ENCODE results near the gene EFCAB6.

EFCAB6 gene

GRCh38 chr22:43497956-43498855, 313.9 kb downstream of the EFCAB6 start:
- no peak for FAIRE-seq

DNA sequence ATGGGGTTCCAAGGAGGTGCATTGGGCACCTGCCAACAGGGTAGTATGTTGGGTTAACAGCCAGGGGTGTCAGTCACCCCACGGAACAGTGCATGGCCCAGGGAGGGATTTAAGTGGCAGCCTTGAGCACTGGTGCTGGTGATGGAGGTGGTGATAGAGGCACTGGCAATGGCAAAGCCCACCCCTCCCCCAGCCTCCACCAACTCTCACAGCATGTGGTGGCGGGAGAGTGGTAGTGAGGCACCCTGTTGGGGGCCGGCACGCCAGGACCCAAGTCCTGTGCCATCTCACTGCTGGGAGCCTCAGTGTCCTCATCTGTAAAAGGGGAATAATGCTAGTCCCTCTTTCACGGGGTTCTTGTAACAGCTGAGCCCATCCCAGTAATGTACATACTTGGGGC, 318.8 kb downstream of the EFCAB6 start:
- FAIRE-seq = no peak

DNA sequence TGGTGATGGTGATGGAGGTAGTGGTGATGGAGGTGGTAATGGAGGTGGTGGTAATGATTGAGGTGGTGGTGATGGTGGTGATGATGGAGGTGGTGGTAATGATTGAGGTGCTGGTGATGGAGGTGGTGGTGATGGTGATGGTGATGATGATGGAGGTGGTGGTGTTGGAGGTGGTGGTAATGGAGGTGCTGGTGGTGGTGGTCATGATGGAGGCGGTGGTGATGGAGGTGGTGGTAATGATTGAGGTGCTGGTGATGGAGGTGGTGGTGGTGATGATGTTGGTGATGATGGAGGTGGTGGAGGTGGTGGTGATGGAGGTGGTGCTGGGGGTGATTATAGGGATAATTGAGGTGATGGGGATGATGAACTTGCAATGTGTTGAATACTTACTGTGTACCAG, 320.4 kb downstream of the EFCAB6 start:
- FAIRE-seq = no peak

GRCh38 chr22:43491177-43491576, 320.9 kb downstream of the EFCAB6 start:
- FAIRE-seq = no peak

GRCh38 chr22:43490311-43490710, 321.8 kb downstream of the EFCAB6 start:
- FAIRE-seq = no peak

DNA sequence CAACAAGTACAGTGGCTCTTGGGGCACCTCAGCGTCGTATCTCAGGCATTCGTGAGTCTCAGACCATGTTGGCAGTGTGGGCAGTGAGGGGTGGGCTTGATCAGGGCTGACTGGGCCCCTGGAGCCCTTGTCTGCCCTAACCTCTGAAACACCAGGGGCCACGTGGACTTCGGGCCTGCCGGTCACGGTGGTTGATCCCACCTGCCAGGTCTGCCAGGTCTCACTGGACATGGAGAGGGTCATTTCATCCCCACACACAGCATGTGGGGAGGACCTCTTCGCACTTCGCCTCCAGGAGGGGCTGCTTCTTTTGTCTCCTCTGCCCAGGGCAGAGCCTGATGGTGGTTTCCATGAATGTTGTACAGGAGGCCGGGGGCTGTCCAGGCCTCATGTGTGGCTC, 323.2 kb downstream of the EFCAB6 start:
- no peak for FAIRE-seq

DNA sequence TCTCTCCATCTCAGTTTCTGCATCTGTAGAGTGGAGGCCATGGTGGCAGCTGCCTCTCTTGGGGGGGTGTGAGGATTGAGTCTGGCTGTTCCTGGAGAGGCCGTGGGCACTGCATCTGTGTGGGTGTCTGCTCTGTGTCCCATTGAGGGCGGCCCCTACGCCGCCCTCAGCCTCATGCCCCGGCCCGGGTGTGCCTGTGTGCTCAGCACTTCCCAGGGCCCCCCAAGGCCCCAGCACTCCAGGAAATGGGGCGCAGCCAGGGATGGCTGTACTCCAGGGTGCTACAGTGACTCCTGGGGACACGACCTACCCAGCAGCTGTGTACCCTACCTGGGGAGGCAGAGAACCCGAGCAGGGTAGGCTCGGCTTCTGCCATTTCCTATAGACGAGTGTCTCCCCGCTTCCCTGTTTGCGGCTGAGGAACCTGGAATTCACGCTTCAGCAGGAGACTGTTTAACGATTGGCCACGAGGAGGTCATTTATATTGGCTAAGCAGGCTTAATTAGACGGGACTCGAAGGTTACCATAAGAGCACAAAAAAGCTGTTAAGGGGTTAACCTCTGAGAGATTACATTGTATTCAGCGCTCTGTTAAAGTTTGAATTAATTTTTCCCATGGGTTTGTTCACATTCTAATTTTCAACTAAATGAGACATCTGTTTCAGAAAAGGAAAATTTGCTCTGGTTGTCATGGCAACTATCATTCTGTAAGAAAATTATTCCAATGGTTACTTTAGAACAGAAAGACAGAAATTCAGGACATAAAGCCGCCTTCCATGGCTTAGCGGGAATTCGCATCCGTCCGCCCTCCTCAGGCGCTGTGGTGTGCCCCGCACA, 323.9 kb downstream of the EFCAB6 start:
- FAIRE-seq = no peak

DNA sequence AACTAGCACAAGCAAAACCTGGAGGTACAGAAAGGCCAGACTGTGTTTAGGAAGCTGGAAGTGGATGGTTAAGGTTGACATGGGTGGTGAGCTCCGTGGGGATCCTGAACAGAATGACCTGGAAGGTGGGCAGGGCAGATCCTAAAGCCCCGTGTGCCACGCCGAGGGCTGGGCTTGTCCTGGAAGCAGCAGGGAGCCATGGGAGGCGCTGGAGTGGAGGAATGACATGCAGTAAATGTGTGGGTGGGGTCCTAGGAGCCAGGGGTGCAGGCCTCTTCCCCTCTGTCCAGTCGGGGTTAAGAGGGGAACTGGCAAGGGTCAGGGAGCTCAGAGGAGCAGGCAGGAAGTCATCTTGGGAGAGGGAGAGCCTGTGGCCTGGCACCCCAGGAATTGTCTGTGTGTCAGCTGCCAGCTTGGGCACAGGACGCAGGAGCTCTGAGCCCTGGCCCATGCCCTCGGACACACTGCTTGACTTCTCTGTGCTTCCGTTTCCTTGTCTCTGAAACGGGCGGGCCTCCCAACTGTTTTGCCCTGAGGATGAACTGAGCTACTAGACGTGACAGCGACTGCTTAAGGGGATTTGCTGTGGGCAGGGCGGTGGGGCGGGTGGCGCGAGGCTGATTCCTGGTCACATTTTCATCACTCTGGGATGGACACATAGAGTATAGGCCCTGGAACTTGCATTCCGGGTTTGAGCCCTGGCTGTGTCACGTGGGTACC, 324.6 kb downstream of the EFCAB6 start:
- no peak for FAIRE-seq

- no peak for FAIRE-seq
Observed at GRCh38 chr22:43485502-43486089, 326.5 kb downstream of the EFCAB6 start.

DNA sequence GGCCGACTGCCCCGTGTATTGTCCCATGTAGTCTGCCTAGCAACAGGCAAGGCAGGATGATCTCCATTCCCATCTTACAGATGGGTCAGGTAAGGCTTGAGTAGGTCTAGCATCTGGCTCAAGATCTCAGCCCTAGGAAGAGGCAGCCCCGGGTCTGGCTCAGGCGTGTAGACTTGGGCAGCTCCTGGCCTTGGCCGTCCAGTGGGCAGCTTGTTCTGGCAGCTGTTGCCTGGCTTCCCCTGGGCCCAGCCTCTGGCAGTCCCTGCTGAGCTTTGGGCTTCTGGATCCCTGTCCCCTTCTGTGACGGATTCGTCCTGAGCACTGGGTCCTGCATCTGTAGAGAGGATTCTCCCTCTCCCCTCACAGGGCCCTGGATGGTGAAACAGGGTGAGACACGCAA, 327.9 kb downstream of the EFCAB6 start:
- no peak for FAIRE-seq

DNA sequence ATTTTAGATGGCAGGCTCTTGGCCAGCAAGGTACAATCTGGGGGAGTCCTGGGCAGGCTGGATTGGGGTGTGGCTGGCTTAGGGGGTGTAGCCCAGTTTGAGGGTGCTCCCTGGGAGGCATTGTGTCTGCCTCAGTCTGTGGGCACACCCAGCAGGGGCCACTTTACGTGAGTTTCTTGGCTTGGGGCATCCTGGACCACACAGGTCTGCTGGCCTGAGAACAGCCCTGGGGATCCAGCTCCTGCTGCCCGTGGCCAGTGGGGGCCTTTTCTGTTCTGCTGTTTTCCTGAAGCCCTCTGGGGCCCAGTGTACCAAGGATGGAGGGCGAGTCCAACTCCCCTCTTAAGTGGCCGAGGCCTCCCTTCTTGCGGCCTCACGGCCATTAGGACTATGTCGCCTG, 328.4 kb downstream of the EFCAB6 start:
- FAIRE-seq = no peak

DNA sequence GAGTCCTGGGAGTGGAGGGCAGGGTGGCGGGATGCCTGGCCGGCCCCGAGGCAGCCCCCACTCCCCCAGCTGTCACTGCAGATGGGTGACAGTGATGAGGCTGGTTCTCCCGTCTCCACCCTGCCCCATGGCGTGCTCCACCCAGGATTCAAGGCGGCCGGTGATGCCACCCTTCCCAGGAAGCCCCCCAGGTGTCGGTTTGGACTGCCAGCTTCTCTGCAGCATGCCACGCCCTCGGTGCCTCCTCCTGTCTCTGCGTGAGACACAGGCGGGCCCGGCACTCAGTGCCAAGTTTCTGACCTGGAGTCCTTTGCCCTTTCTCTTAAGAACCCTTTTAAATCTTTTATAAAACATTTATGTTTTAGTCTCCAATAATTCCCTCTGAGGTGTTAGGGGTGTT, 328.8 kb downstream of the EFCAB6 start:
- FAIRE-seq = no peak

GRCh38 chr22:43482318-43482625, 329.8 kb downstream of the EFCAB6 start:
- FAIRE-seq = no peak

DNA sequence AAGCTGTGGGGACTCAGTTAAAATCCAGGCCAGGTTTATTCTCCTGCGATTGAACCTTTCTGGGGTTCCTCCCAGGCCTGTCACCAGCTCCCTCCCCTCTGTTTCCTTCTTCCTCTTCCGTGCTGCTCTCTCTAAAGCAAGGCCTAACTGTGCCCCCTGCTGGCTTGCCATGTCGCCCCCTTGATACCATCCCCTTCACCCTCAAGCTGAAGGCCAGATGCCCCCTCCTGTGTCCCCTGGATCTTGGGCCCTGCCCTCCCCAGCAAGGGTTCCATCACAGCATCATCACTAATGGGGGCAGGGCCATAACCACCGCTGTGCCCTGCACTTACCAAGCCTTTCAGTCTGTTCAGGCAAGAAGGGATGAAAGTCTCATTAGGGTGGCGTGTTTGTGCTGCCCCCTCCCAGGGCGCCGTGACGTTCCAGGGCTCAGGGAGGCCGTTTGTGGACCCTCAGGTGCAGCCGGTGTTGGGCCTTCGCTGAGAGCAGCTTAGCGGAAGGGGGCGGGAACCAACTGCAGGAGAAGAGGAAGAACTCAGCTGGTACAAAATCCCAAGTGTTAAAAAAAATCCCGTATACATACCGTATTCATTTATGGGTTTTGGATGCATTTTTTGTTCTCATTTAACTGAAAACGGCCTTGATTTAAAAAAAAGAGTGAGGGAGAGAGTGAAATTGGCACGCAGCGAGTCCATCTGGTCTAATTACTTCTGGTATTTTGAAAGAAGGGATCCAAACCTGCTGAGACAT, 330.4 kb downstream of the EFCAB6 start:
- no peak for FAIRE-seq

DNA sequence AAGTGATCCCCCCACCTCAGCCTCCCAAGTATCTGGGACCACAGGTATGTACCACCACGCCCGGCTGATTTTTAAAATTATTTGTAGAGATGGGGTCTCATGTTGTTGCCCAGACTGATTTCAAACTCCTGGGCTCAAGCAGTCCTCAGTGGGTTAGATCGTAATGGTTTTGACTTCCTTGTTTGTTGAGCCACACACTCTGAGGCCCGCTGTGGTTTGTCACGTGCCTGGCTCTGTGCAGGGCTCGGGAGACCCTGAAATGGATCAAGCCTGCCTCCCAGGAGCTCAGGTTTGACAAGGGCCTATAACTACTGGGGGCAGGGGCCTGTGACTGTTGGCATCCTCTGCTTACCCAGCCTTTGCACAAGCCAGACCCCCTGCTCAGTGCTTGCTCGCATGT, 332.1 kb downstream of the EFCAB6 start:
- no peak for FAIRE-seq

DNA sequence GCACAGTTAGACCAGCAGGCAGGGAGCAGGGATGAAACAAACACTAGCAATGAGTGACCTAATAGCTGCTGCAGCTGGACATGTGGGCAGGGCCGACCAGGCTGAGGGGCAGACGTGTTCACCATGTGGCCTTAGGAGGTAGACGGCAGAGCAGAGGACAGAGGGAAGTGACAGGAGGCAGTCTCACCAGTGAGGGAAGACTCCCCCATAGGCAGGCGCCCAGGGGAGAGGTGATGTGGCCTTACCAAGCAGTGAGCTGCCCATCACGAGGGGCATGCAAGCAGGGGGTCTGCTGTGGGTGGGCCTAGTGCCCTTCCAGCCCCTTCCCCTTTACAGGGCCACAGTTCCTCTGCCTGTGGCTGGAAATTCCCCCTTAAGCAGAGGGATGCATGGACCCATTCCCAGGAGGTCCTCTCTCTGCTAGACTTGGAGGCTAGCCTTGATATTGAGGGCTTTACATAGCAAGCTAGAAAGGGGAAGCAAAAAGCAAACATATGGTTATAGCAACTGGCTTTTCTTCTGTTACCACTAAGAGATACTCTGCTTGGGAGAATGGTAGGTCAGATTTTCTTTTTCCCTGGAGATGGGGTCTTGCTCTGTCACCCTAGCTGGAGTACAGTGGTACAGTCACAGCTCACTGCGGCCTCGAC, 332.7 kb downstream of the EFCAB6 start:
- no peak for FAIRE-seq

All from endometrium (tissue), 2 donors.